D721Med (cell line): ENCODE results near the gene MRPS5.
"Not testable (repeated sequence)": the region's sequence is repeated elsewhere in the genome, so short reads cannot be mapped to it uniquely, and the experiment has no call there.

Source experiments
- DNase-seq: peaks from one replicate; pipeline ENCODE4 v3.0.0; 2011; ENCODE audit warnings: low spot score; ENCODE audit not compliant: insufficient read length
- FAIRE-seq: peaks from 2 replicates; lab custom pipeline; 2011; peaks lifted over from hg19 to GRCh38; lab: Jason Lieb, UNC
- CTCF ChIP-seq: IDR thresholded peaks from 2 replicates; pipeline ENCODE4 v1.5.1; 2012; ENCODE audit warnings: mild to moderate bottlenecking, control low read depth; ENCODE audit not compliant: insufficient read depth; ENCODE audit errors: missing control alignments

The MRPS5 gene

GRCh38 chr2:95113464-95113863 is 8.1 kb downstream of the MRPS5 start:
- FAIRE-seq (no peak), DNase-seq (no peak)
- TF ChIP-seq CTCF: no peak

GRCh38 chr2:95110395-95110794 is 11.2 kb downstream of the MRPS5 start:
- FAIRE-seq: no peak
- no peak for TF ChIP-seq CTCF
- DNase-seq: no peak

- DNase-seq (no peak), FAIRE-seq (no peak)
- no peak for TF ChIP-seq CTCF
Observed at GRCh38 chr2:95109260-95109659, 12.3 kb downstream of the MRPS5 start.

GRCh38 chr2:95106081-95106480 is 15.5 kb downstream of the MRPS5 start:
- no peak for TF ChIP-seq CTCF
- FAIRE-seq: no peak
- no peak for DNase-seq

GRCh38 chr2:95104606-95105005 is 17.0 kb downstream of the MRPS5 start:
- TF ChIP-seq CTCF: no peak
- FAIRE-seq: no peak
- no peak for DNase-seq

- no peak for TF ChIP-seq CTCF
- DNase-seq (no peak), FAIRE-seq (no peak)
Observed at GRCh38 chr2:95099910-95100309, 21.7 kb downstream of the MRPS5 start.

GRCh38 chr2:95098273-95098672 is 23.3 kb downstream of the MRPS5 start:
- FAIRE-seq, DNase-seq: not testable (repeated sequence)

GRCh38 chr2:95091885-95092555 is 29.6 kb downstream of the MRPS5 start:
- DNase-seq: no peak
- no peak for TF ChIP-seq CTCF
- FAIRE-seq: no peak
